ENCODE measurements around the gene CKM. TPM values are rescaled to one million over a fixed set of nuclear protein-coding genes. Genes with fewer than 3 reads are reported as not detected.

Gene CKM
- total RNA-seq, 2 donors from 2014 or later: 24.7 to 42.8 TPM

GRCh38 chr19:45324349-45324907, 1.8 kb upstream of the CKM start:
- H3K4me1 ChIP-seq (replicated peaks): no peaks in the 10 kb centered on the region
- H3K36me3 ChIP-seq: no peaks in the 10 kb centered on the region
- WGBS: 78% methylated on average over 11 of the region's 11 CpGs
- TF ChIP-seq POLR2AphosphoS5 (IDR thresholded peaks at IDR 0.05) (no peak), POLR2A (IDR thresholded peaks at IDR 0.05) (no peak)
- TF ChIP-seq, protein P1, sequence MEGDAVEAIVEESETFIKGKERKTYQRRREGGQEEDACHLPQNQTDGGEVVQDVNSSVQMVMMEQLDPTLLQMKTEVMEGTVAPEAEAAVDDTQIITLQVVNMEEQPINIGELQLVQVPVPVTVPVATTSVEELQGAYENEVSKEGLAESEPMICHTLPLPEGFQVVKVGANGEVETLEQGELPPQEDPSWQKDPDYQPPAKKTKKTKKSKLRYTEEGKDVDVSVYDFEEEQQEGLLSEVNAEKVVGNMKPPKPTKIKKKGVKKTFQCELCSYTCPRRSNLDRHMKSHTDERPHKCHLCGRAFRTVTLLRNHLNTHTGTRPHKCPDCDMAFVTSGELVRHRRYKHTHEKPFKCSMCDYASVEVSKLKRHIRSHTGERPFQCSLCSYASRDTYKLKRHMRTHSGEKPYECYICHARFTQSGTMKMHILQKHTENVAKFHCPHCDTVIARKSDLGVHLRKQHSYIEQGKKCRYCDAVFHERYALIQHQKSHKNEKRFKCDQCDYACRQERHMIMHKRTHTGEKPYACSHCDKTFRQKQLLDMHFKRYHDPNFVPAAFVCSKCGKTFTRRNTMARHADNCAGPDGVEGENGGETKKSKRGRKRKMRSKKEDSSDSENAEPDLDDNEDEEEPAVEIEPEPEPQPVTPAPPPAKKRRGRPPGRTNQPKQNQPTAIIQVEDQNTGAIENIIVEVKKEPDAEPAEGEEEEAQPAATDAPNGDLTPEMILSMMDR (IDR thresholded peaks at IDR 0.05): no peak
- intact Hi-C loops (cut with DNase I): no loop called here
- no peak overlapping the region for H3K4me3 ChIP-seq
- no peak overlapping the region for H3K27ac ChIP-seq
- no peak for DNase-seq (ENCODE audit: low spot score)
- no peaks in the 10 kb centered on the region for H3K27me3 ChIP-seq (replicated peaks; ENCODE audit: insufficient read depth)
- H3K9me3 ChIP-seq: no peaks in the 10 kb centered on the region

DNA sequence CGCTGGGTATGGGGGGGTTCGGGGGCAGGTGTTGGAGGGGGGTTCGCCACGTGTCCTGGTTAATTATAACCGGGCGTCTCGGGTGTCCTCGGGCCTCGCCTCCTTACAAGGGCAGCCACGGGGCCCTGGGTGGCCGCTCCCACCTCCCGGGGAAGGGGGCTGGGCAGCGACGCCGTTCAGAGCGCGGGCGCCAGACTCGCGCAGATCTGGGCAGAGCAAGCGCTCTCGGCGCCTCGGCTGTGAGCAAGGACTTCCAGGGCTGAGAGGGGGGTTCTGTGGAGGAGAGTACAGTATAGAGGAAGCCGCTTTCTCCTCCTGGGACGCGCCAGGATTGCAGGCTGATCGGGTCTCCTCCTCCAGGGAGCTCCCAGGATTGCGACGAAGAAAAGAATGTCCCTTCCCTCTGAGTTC, 1.0 kb upstream of the CKM start:
- Histone ChIP-seq H3K36me3 (no peaks in the 10 kb centered on the region), H3K4me1 (replicated peaks) (no peaks in the 10 kb centered on the region), H3K4me3 (no peak overlapping the region), H3K9me3 (no peaks in the 10 kb centered on the region), H3K27ac (no peak overlapping the region), H3K27me3 (replicated peaks; ENCODE audit: insufficient read depth) (no peaks in the 10 kb centered on the region)
- DNase-seq (ENCODE audit: low spot score): no peak
- WGBS: 3% methylated on average over 30 of the region's 30 CpGs
- intact Hi-C loops (cut with DNase I): no loop called here
- TF ChIP-seq POLR2A (IDR thresholded peaks at IDR 0.05) (no peak), POLR2AphosphoS5 (IDR thresholded peaks at IDR 0.05) (no peak)
- TF ChIP-seq, protein P1 (IDR thresholded peaks at IDR 0.05): no peak

DNA sequence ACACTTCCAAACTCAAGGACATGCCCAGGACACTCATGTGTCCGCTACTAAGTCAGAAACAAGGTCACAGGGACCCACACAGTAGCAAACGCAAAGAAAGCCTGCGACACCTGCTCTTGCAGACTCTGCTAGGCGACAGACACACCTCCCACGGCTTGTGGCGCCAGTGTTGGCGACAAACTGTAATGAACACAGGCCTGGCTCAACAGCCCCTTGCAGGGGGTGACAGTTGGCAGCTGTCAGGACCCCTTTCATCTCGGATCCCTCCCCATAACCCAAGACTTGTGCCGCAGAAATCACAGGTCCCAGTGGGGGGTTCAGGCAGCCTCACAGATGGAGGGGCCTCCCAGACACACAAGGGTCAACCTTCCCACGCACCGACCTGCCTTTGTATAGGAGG, 364 bp downstream of the CKM start:
- intact Hi-C loops (cut with DNase I): no loop called here
- WGBS: 61% methylated on average over 11 of the region's 11 CpGs
- Histone ChIP-seq H3K27ac (no peak overlapping the region), H3K9me3 (no peaks in the 10 kb centered on the region), H3K4me1 (replicated peaks) (no peaks in the 10 kb centered on the region), H3K27me3 (replicated peaks; ENCODE audit: insufficient read depth) (no peaks in the 10 kb centered on the region), H3K4me3 (no peak overlapping the region), H3K36me3 (no peaks in the 10 kb centered on the region)
- TF ChIP-seq POLR2AphosphoS5 (IDR thresholded peaks at IDR 0.05): no peak
- TF ChIP-seq POLR2A (IDR thresholded peaks at IDR 0.05): no peak
- TF ChIP-seq, protein P1 (IDR thresholded peaks at IDR 0.05): no peak
- DNase-seq (ENCODE audit: low spot score): no peak

DNA sequence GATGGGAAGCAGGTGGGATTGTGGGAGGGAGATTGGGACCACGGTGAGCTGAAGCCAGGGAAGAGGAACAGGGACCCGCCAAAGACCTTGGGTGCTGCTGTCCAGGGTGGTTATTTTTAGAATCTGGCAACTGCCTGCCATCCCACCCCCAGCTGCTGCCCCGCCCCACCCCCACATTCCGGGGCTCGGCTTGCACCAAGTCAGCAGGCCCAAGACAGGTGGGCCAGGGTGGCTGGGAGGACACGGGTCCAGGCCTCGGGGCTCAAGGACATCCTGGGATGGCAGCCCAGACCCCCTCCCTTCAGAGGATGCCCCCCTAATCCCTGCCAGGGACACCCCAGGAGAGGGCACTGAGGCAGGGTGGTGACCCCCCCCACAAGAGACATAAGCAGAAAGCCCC, 827 bp downstream of the CKM start:
- intact Hi-C loops (cut with DNase I): no loop called here
- H3K9me3 ChIP-seq: no peaks in the 10 kb centered on the region
- DNase-seq (ENCODE audit: low spot score): no peak
- no peak overlapping the region for H3K27ac ChIP-seq
- H3K27me3 ChIP-seq (replicated peaks; ENCODE audit: insufficient read depth): no peaks in the 10 kb centered on the region
- H3K4me1 ChIP-seq (replicated peaks): no peaks in the 10 kb centered on the region
- no peaks in the 10 kb centered on the region for H3K36me3 ChIP-seq
- WGBS: 47% methylated on average over 6 of the region's 7 CpGs
- no peak overlapping the region for H3K4me3 ChIP-seq
- TF ChIP-seq POLR2AphosphoS5 (IDR thresholded peaks at IDR 0.05) (no peak), POLR2A (IDR thresholded peaks at IDR 0.05) (no peak)
- TF ChIP-seq, protein P1 (IDR thresholded peaks at IDR 0.05): no peak

DNA sequence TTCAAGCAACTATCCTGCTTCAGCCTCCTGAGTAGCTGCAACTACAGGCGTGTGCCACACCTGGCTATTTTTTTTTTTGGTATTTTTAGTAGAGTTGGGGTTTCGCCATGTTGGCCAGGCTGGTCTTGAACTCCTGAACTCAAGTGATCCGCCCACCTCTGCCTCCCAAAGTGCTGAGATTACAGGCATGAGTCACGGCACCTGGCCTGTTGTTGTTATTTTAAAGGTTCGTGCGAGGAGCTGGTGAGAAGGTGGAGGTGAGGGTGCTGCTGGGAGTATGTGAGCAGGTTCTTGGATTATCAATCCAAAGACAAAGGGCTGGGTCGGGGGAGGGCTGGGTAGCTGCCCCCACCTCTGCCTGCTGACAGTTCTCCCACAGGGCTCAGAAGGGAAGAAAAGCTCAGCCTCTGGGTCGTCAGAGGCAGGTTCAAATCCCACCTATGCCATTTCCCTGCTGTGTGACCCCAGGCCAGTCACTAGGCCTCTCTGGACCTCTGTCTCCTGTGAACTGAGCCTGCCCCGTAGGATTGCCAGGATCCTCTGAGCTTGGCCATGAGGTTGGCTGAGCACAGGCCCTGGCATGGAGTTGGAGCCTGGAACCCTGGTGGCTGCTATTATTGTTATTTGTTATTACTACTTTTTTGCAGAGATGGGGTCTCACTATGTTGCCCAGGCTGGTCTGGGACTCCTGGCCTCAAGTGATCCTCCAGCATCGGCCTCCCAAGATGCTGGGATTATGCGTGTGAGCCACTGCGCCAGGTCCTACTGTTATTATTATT, 1.5 kb downstream of the CKM start:
- H3K4me3 ChIP-seq: no peak overlapping the region
- intact Hi-C loops (cut with DNase I): no loop called here
- no peaks in the 10 kb centered on the region for H3K27me3 ChIP-seq (replicated peaks; ENCODE audit: insufficient read depth)
- TF ChIP-seq POLR2AphosphoS5 (IDR thresholded peaks at IDR 0.05) (no peak), POLR2A (IDR thresholded peaks at IDR 0.05) (no peak)
- TF ChIP-seq, protein P1 (IDR thresholded peaks at IDR 0.05): no peak
- H3K36me3 ChIP-seq: no peaks in the 10 kb centered on the region
- no peaks in the 10 kb centered on the region for H3K9me3 ChIP-seq
- DNase-seq (ENCODE audit: low spot score): no peak
- no peak overlapping the region for H3K27ac ChIP-seq
- 81% methylated on average over 12 of the region's 12 CpGs for WGBS
- H3K4me1 ChIP-seq (replicated peaks): no peaks in the 10 kb centered on the region
